Erythroblast (primary cell): ENCODE data around the gene RAB40AL.

Experiments used
- GATA1 ChIP-seq: IDR thresholded peaks from 2 replicates; pipeline ENCODE4 v1.6.1; 2011; ENCODE audit warnings: low read depth, mild to moderate bottlenecking, control low read depth, low read length, moderate library complexity
- POLR2A ChIP-seq: IDR thresholded peaks from 2 replicates; pipeline ENCODE4 v1.6.1; 2011; ENCODE audit warnings: mild to moderate bottlenecking, low read length

- TF ChIP-seq POLR2A (no peak), GATA1 (no peak)
Observed at GRCh38 chrX:102934624-102935023, 2.4 kb upstream of the RAB40AL start.
